Adrenal gland (tissue), 12 donors: ENCODE results near the gene ERN1. TPM values are rescaled to one million over a fixed set of nuclear protein-coding genes. Genes with fewer than 3 reads are reported as not detected.

ENCODE experiments used
- DNase-seq, 7 donors: peaks; one replicate each; pipeline ENCODE4 v3.0.0-alpha.2; 2019 to 2020
- H3K27ac ChIP-seq, 5 donors: fragments of 200-600 bp; sonication (generic) in 4 of 5; 1 replicate in 3 of 5; 2 replicates in 2 of 5; pipeline versions ENCODE4 v1.5.1 to v1.8.0; 2016 to 2020; ENCODE audit warnings: mild to moderate bottlenecking in 1 of 5
- H3K27me3 ChIP-seq: fragments of 200-600 bp; 2 replicates; pipeline ENCODE4 v1.8.0; 2021
- H3K36me3 ChIP-seq, 2 donors: fragments of 200-600 bp; replicated peaks in 1 of 2; 1 replicate in 1 of 2; 2 replicates in 1 of 2; pipeline versions ENCODE4 v1.5.1 to v1.8.0; 2018 to 2022
- H3K4me1 ChIP-seq, 2 donors: fragments of 200-600 bp; replicated peaks in 1 of 2; 1 replicate in 1 of 2; 2 replicates in 1 of 2; pipeline versions ENCODE4 v1.5.1 to v1.8.0; 2018 to 2021
- H3K4me3 ChIP-seq, 4 donors: fragments of 200-600 bp; sonication (generic) in 3 of 4; one replicate each; pipeline ENCODE4 v1.5.1; 2016 to 2018
- H3K9me3 ChIP-seq, 3 donors: fragments of 200-600 bp; sonication (generic) in 1 of 3; replicated peaks in 1 of 3; 1 replicate in 2 of 3; 2 replicates in 1 of 3; pipeline versions ENCODE4 v1.5.1 to v1.8.0; 2016 to 2021
- POLR2A ChIP-seq, 2 donors: fragments of 450-650 bp; IDR thresholded peaks; one replicate each; pipeline ENCODE4 v1.6.1; 2017; ENCODE audit warnings: antibody characterized with exemption in 2 of 2, mild to moderate bottlenecking in 2 of 2, moderate library complexity in 1 of 2
- WGBS, 4 donors: extraction: QIAGEN DNeasy Blood & Tissue Kit in 2 of 4; methylation state at CpG; one replicate each; pipeline versions ENCODE4 v1.1.5 to v1.1.7; 2013 to 2017; 5-methylcytosine and 5-hydroxymethylcytosine counted together
- intact Hi-C, 2 donors: fragments of 100-400 bp; cut with DNase I; formaldehyde crosslinking; loops; one replicate each; pipeline versions ENCODE4 v1.14.1 to v1.15.0; 2022 to 2023
- polyA plus RNA-seq, 3 donors: library from polyadenylated mRNA; stranded (reverse); fragments of 200-250 nt in 2 of 3; fragments of 350-450 nt in 1 of 3; fragmentation: Illumina TruSeq in 1 of 3; extraction: RNeasy Lipid Tissue Mini Kit (QIAGEN cat#74804) in 1 of 3; gene quantifications; one replicate each; pipeline ENCODE4 v1.2.3, GENCODE V29; 2013 to 2014
- total RNA-seq, 9 donors: library from RNA; depleted of rRNA in 4 of 9; stranded (reverse); fragments of >200 nt in 4 of 9; fragments of 120-200 nt in 1 of 9; fragmentation: NEBNext Ultra II Directional in 1 of 9; extraction: Animal tissue kit (Norgen Biotek cat#: 25700) in 1 of 9; gene quantifications; one replicate each; pipeline versions ENCODE4 v1.1.0 to v1.2.4, GENCODE V29; 2013 to 2023
- TF ChIP-seq, protein P1 (sequence below), 6 experiments: fragments of 450-650 bp in 4 of 6; fragments of 200-600 bp in 2 of 6; sonication (generic) in 1 of 6; IDR thresholded peaks; 1 replicate in 5 of 6; 2 replicates in 1 of 6; pipeline versions ENCODE4 v1.5.1 to v1.8.0; 2016 to 2021; ENCODE audit warnings: antibody characterized with exemption in 6 of 6, mild to moderate bottlenecking in 2 of 6, moderate library complexity in 1 of 6
- donor health status: healthy with polysubstance abuse.
- donor health status: Bipolar disorder and iron deficiency.
- donor health status: DM: yes; HTN: yes; CAD: no.
- donor health status: DM: no; HTN: no; CAD: no.
- donor health status: DM: no; HTN: no; CAD: no.
- donor health status: DM: yes; HTN: yes; CAD: no.

The ERN1 gene
- total and polyA plus RNA-seq, 12 donors, result 31.9 to 205 (median 63.1) TPM

DNA sequence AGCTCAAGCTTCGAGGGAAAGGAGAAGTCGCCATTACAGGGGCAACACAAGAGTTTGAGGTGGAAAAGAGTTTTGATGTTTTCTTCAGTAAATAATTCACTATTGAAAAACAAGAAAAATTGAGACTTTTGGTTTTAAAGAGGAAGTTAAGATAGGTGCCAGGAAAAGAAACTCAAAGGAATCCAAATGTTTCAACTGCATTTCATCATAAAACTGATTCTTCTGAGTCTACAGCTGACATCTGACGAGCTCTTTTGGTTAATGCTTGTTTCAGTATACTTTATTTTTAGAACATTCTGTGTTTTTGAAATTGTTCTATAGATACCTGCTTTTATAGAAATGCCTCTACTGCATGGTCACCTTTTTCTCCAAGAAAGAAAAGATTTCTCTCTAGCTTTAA, 54.0 kb downstream of the ERN1 start:
- Histone ChIP-seq H3K9me3 (no peaks in the 10 kb centered on the region), H3K4me1 (peaks cover 0 to 11% of the 10 kb centered on the region in 2 donors), H3K27ac (peak overlapping the region in 2 of 5 donors; percentile 24 to 57), H3K36me3 (peaks cover 0 to 66% of the 10 kb centered on the region in 2 donors), H3K27me3 (no peaks in the 10 kb centered on the region), H3K4me3 (no peak overlapping the region)
- DNase-seq, result no peak
- WGBS, 4 donors, result 57 to 66% (median 63%) methylated on average over 3 of the region's 3 CpGs
- TF ChIP-seq POLR2A (IDR thresholded peaks at IDR 0.05), result no peak
- TF ChIP-seq, protein P1, sequence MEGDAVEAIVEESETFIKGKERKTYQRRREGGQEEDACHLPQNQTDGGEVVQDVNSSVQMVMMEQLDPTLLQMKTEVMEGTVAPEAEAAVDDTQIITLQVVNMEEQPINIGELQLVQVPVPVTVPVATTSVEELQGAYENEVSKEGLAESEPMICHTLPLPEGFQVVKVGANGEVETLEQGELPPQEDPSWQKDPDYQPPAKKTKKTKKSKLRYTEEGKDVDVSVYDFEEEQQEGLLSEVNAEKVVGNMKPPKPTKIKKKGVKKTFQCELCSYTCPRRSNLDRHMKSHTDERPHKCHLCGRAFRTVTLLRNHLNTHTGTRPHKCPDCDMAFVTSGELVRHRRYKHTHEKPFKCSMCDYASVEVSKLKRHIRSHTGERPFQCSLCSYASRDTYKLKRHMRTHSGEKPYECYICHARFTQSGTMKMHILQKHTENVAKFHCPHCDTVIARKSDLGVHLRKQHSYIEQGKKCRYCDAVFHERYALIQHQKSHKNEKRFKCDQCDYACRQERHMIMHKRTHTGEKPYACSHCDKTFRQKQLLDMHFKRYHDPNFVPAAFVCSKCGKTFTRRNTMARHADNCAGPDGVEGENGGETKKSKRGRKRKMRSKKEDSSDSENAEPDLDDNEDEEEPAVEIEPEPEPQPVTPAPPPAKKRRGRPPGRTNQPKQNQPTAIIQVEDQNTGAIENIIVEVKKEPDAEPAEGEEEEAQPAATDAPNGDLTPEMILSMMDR (IDR thresholded peaks at IDR 0.05), result no peak
- intact Hi-C loops, result no loop called here

DNA sequence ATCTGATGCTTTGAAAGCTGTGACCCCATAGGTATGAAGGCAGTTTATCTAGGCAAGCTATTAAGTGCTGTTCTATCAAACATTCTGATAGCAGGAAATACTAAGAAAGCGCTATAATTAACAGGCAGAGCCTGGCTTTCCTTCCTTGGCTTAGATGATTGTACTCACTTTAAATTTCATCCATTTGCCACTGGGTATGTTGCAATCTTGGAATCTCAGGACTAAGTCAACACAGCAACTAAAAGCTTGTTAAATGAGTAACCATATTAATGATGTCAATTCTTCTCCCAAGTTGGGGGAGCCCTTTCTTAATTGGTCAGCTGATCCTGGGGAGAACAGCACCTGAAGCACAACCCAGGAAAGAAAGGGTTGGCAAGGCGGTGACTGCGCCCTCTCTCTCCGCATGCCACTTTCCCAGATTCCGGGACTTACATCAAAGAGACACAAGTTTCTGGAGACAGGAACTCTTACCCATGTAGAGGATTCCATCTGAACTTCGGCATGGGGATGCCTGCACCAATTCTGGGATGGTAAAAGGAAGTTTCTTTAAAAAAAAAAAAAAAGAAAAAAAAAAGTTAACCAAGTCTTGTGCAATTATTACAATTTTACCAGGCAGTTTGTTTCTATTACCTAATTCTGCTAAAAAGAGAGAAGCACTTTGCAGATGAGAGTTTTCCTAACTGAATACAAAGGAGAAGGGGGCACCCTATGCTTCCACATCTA, 55.1 kb downstream of the ERN1 start:
- Histone ChIP-seq H3K36me3 (peaks cover 0 to 72% of the 10 kb centered on the region in 2 donors), H3K4me3 (no peak overlapping the region), H3K27ac (peak overlapping the region in 4 of 5 donors; percentile 1 to 68 (median 36)), H3K27me3 (no peaks in the 10 kb centered on the region), H3K4me1 (peaks cover 0 to 11% of the 10 kb centered on the region in 2 donors), H3K9me3 (no peaks in the 10 kb centered on the region)
- intact Hi-C loops, result no loop called here
- peak in 1 of 7 donors; percentile 46 for DNase-seq
- WGBS, 4 donors, result 74 to 83% (median 79%) methylated on average over 6 of the region's 6 CpGs
- no peak for TF ChIP-seq POLR2A (IDR thresholded peaks at IDR 0.05)
- TF ChIP-seq, protein P1 (IDR thresholded peaks at IDR 0.05), result no peak

DNA sequence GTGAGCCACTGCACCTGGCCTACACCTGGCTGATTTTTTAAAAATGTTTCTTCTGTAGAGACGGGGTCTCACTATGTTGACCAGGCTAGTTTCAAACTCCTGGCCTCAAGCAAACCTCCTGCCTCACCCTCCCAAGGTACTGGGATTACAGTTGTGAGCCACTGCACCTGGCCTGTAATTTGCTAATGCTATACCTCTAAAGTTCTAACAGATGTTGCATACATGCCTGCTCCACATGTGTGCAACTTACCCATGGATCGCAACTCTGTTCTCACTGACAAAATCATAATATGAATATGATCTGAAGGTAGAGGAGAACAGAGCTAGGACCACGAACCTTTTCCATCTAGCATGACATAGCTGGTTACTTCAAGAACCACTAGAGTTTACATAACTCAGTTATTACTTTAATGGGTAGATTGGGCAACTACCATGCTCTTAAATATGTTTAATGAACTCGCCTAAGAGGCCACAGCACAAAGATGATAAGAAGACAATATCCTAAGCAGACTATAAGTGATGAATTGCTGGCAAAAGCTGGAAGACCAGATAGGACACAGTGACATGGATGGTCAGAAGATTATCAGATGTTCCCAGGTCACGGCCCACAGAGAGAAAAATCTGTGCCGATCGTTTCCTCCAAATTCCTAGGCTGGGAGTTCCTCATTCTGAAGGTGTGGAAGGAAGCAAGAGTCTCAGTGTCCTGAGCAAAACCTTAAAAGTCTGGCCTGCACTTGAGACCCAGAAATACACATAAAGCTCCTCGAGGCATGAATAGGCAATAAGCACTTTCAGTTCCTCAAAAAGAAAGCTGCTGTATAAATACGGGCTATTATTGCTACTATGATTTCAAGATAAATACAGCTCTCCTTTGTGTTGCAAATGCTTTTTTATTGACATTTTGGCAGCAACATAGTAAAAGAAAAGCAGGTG, 55.9 kb downstream of the ERN1 start:
- Histone ChIP-seq H3K9me3 (no peaks in the 10 kb centered on the region), H3K36me3 (peaks cover 0 to 73% of the 10 kb centered on the region in 2 donors), H3K27ac (peak overlapping the region in 3 of 5 donors; percentile 16 to 68 (median 47)), H3K4me3 (no peak overlapping the region), H3K27me3 (no peaks in the 10 kb centered on the region), H3K4me1 (peaks cover 0 to 11% of the 10 kb centered on the region in 2 donors)
- 73 to 76% (median 75%) methylated on average over 9 of the region's 9 CpGs for WGBS, 4 donors
- TF ChIP-seq, protein P1 (IDR thresholded peaks at IDR 0.05), result no peak
- no peak for TF ChIP-seq POLR2A (IDR thresholded peaks at IDR 0.05)
- peak in 1 of 7 donors; percentile 44 for DNase-seq
- intact Hi-C loops, result no loop called here

DNA sequence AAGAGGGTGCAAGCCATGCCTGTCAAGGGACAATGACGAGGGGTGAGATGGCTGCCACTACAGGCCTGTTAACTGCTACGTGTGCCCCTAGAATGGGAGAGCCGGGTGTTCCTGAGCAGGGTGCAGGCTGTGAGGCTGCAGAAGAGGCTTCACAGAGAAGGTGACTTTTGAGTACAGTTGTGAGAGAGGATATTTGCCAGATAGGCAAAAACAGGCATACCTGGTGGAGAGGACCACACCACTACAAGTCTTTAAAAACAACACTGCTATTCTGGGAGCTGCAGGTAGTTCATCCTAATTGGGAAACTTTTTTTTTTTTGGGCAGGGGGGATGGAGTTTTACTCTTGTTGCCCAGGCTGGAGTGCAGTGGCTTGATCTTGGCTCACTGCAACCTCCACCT, 58.8 kb downstream of the ERN1 start:
- DNase-seq, result no peak
- 92 to 97% (median 94%) methylated on average over 3 of the region's 3 CpGs for WGBS, 4 donors
- no peak overlapping the region for H3K27ac ChIP-seq
- intact Hi-C loops, result no loop called here
- peaks cover 0 to 82% of the 10 kb centered on the region in 2 donors for H3K36me3 ChIP-seq
- TF ChIP-seq, protein P1 (IDR thresholded peaks at IDR 0.05), result no peak
- TF ChIP-seq POLR2A (IDR thresholded peaks at IDR 0.05), result no peak
- H3K4me3 ChIP-seq, result no peak overlapping the region
- no peaks in the 10 kb centered on the region for H3K9me3 ChIP-seq
- H3K4me1 ChIP-seq, result peaks cover 0 to 15% of the 10 kb centered on the region in 2 donors
- no peaks in the 10 kb centered on the region for H3K27me3 ChIP-seq
